Muscle of back (tissue), 11 donors: ENCODE measurements around the gene SDHAF3. TPM values are rescaled to one million over a fixed set of nuclear protein-coding genes. Genes with fewer than 3 reads are reported as not detected.
"Not testable (repeated sequence)": the region's sequence is repeated elsewhere in the genome, so short reads cannot be mapped to it uniquely, and the experiment has no call there.

Experiments
- DNase-seq, 3 donors: peaks; one replicate each; pipeline versions ENCODE4 v3.0.0 to v3.0.0-alpha.2; 2013
- polyA plus RNA-seq, 10 donors: library from polyadenylated mRNA; unstranded; fragments of 120-200 nt; gene quantifications; one replicate each; pipeline ENCODE4 v1.2.1, GENCODE V29; 2013; ENCODE audit not compliant: insufficient read length in 10 of 10

SDHAF3 gene
- polyA plus RNA-seq, 10 donors: 20.0 to 29.1 (median 22.8) TPM

DNA sequence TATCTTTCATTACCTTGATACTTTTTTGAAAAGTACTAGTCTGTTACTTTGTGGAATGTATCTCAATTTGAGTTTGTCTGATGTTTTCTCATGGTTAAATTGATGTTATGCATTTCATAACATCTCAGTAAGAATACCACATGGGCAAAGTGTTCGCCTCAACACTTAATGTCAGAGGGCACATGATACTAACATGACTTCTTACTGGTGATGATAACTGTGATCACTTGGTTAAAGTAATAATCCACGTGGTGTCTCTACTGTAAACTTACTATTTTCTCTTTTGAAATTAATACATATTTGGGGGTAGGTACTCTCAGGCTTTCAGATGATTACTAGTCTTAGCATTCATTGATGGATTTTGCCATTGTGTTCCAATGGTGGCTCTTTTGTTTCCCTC is 2.2 kb downstream of the SDHAF3 start:
- DNase-seq: no peak

DNA sequence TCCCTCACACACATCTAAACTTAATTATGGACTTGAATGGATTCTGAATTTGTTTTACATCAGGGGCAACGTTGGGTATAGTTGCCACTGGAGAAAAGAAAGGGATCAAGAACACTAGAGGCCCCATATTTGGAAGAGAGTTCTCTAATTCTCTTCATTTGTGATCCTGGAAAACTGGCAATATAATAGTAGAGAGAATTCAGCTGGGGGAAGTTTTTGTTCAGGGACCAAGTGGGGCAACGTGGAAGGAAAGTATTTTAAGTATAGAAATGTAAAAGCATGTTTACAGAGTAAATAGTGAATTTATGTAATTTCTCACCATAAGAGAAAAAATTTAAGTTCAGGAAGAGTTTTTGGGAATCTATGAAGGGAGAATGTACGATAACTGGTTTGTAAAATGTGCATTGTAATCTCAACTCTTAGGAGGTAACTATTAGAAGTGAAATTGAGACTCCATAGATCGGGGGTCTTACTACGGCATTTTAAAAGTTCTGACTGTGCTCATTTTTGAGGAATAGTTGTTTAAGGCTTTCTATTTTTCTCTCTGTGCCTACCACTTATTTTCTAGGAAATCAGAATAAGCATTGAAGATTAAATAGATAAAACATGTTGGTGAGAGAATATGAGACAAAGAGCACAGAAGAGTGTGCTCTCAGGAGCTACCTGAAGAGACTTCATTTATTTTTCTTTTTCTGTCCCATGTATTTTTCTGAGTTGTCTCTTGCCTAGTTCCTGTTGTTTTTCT is 3.4 kb downstream of the SDHAF3 start:
- no peak for DNase-seq

DNA sequence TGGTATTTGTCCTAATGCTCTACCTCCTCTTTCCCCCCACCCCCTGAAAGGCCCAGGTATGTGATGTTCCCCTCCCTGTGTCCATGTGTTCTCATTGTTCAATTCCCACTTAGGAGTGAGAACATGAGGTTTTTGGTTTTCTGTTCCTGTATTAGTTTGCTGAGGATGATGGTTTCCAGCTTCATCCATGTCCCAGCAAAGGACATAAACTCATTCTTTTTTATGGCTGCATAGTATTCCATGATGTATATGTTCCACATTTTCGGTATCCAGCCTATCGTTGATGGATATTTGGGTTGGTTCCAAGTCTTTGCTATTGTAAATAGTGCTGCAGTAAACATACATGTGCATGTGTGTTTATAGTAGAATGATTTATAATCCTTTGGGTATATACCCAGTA is 5.6 kb downstream of the SDHAF3 start:
- not testable (repeated sequence) for DNase-seq

DNA sequence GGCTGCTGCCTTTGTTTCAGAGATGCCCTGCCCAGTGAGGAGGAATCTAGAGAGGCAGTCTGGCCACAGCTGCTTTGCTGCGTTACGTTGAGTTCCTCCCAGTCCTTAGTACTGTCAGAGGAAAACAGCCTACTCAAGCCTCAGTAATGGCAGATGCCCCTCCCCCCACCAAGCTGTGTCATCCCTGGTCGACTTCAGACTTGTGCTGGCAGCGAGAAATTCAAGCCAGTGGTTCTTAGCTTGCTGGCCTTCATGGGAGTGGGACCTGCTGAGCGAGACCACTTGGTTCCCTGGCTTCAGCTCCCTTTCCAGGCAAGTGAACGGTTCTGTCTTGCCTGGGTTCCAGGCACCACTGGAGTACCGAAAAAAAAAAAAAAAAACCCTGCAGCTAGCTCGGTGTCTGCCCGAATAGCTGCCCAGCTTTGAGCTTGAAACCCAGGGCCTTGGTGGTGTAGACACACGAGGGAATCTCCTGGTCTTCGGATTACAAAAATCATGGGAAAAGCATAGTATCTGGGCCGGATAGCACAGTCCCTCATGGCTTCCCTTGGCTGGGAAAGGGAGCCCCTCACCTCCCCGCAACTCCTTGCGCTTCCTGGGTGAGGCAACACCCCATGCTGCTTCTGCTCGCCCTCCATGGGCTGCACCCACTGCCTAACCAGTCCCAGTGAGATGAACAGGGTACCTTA is 9.1 kb downstream of the SDHAF3 start:
- DNase-seq: no peak

DNA sequence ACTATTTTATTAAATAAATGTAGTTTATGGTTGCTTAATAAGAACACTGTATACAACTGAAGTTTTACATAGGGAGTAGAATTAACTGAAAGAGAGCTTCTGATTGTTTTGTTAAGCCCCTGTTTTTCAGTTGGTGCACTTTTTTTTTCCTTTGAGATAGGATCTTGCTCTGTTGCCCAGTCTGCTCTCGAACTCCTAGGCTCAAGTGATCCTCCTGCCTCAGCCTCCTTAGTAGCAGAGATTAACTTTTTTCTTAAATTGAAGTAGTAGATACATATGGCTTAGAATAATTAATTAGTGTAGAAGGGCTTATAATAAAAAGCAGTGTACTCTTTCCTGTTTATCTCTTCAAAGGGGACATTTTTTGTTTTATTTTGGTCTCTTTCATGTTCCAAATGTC is 11.2 kb downstream of the SDHAF3 start:
- DNase-seq: no peak

DNA sequence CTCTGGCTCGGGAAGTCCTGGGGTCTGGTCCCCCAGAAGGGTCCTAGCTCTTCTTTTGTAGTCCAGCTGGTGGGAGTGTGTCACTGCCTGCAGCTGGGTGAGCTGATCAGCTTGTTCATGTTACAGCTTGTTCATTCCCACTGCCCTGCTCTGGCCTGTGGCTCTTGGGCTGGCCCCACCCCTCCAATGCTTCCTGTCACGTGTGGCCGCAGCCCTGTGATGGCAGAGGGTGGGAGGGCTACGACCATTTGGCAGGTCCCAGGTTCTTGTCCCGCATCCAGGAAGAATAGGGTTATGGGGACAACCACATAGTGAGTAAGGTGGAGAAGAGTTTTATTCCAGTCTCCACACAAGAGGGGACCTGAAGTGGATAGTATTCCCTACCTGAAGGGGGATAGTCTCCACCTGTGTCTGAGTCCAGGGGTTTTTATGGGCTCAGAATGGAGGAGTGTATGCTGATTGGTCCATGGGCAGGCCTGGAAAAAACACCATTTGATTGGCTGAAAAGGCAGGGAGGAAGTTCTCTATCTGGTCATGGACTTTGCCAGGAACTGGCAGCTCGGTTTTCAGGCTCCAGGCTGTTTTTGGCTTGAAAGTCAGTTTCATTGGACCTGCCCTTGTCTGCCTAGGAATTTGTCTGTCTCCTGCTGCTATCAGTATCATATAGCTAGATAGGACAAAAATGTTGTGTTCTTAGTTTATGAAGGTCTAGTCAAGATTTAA is 13.1 kb downstream of the SDHAF3 start:
- DNase-seq: no peak

DNA sequence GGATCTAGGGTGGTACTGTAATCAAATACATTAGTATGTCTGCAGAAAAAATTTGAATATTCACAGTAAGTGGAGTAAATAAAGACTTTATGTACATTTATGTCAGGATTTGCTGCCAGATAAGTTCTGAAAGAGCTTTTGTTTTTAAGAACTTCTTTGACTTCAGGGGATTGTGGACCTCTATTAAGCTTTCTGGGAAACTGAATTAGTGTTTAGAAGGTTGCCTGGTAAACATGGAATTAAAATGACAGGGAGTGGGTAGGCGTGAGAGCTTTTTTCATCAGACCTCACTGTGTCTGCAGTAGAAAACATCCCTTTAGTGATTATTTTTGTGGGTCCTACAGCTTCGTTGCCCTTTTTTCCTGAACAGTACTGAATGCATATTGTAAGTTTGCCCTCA is 15.7 kb downstream of the SDHAF3 start:
- no peak for DNase-seq

DNA sequence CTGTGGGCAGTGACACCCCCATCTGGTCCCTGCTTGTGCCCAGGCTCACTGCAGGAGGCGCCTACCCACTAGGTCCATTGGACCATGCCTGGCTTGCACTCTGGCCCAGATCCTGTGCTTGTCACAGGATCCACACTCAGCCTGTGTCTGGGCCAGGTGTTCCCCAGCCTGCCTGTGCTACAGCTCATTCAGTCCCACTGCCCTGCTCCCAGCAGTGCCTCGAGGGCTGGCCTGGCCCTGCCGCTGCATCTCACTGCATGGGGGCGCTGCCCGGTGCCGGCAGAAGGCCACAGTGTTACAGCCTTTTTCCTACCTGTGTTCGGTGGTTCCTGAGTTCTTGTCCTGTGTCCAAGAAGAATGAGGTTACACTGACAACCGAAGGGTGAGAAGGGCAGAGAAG is 21.3 kb downstream of the SDHAF3 start:
- DNase-seq: no peak

DNA sequence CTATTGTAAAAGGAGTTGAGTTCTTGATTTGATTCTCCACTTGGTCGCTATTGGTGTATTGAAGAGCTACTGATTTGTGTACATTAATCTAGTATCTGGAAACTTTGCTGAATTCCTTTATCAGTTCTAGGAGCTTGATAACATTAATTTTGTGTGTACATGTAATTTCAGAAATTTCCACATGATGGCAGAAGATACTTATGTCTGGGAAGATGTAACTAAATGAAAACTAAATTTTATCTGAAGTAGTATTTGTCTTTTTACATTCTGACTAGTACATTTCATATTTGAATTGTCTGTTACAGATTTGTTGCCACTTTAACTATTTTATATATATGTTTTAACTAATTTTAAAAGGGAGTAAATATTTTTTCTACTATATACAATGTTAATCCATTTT is 27.6 kb downstream of the SDHAF3 start:
- peak; percentile 9 to 43 (median 19) for DNase-seq

DNA sequence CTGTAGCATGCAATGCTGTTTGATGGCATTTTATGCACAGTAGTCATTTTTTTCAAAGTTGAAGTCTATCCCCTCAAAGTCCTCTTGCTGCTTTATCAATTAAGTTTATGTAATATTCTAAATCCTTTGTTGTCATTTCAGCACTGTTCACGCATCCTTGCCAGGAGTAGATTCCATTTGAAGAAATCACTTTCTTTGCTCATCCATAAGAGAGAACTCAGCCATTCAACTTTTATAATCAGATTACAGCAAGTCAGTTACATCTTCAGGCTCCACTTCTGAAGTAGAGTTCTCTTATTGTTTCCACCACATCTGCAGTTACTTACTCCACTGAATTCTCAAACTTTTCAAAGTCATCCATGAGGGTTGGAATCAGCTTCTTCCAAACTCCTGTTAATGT is 32.3 kb downstream of the SDHAF3 start:
- DNase-seq: no peak

DNA sequence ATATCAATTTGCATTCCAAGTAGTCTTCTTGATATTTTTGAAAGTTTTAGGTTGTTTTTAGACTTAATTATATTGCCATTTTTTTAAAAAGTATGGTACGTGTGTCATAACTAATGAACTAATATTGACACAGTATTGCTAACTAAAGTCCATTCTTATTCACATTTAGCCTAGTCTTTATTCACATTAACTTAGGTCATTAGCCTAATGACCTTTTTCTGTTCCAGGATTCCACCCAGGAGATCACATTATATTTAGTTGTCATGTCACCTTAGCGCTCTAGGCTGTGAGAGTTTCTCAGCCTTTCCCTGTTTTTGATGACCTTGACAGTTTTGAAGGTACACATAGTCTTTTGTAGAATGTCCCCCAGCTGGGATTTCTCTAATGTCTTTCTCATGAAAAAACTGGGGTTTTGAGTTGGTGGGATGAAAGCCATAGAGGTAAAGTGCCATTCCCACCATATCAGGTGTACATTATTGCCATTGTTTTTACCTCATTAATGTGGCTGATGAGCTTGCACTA is 38.5 kb downstream of the SDHAF3 start:
- no peak for DNase-seq

DNA sequence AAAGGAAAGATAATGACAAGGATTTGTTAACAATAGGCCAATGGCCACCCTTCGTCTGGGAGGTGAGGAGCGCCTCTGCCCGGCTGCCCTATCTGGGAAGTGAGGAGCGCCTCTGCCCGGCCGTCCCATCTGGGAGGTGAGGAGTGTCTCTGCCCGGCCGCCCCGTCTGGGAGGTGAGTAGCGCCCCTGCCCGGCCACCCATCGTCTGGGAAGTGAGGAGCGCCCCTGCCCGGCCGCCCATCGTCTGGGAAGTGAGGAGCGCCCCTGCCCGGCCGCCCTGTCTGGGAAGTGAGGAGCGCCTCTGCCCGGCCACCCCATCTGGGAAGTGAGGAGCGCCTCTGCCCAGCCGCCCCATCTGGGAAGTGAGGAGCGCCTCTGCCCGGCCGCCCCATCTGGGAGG is 42.5 kb downstream of the SDHAF3 start:
- DNase-seq: not testable (repeated sequence)

DNA sequence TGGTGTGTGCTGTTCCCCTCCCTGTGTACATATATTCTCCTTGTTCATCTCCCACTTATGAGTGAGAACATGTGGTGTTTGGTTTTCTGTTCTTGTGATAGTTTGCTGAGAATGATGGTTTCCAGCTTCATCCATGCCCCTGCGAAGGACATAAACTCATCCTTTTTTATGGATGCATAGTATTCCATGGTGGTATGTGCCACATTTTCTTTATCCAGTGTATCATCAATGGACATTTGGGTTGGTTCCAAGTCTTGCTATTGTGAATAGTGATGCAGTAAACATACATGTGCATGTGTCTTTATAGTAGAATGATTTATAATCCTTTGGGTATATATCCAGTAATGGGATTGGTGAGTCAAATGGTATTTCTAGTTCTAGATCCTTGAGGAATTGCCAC is 44.1 kb downstream of the SDHAF3 start:
- DNase-seq: not testable (repeated sequence)

DNA sequence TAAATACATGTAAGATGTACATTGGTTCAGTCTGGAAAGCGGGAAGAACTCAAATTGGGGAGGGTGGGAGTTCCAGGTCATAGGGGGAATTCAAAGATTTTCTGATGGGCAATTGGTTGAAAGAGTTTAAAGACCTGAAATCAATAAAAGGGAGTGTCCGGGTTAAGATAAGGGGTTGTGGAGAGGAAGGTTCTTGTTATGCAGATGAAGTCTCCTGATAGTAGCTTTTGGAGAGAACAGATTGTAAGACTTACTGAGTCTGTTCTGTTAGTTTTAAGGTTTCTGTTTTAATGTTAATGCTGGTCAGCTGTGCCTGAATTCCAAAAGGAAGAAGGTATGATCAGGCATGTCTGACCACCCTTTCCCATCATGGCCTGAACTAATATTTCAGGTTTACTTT is 48.8 kb downstream of the SDHAF3 start:
- DNase-seq: no peak

DNA sequence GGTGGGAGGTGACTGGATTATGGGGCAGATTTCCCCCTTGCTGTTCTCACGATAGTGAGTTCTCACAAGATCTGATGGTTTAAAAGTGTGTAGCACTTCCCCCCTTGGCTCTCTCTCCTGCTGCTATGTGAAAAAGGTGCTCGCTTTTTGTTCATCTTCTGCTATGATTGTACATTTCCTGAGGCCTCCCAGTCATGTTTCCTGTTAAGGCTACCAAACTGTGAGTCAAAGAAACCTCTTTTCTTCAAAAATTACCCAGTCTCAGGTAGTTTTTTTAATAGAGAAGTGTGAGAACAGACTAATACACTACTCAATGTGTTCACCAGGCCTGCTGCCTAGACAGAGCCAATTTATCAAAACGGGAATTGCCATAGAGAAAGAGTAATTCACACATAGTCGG is 49.7 kb downstream of the SDHAF3 start:
- DNase-seq: no peak

DNA sequence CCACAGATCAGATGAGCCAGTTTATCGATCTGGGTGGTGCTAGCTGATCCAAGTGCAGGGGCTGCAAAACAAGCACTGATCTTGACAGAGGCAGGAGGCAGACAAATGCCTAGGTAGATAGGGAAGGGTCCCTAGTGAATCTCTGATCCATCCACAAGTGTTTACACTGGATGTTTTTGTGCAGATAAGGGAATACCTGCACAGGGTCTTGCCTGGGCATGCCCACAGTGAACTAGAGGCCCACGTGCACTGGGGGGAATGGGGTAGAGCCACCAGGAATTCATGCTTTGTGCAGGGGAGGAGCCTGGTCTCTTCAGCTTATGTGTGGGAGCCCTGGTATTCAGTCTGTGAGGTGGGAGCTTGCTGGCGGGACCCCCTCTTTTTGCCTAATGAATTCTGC is 50.3 kb downstream of the SDHAF3 start:
- DNase-seq: no peak

DNA sequence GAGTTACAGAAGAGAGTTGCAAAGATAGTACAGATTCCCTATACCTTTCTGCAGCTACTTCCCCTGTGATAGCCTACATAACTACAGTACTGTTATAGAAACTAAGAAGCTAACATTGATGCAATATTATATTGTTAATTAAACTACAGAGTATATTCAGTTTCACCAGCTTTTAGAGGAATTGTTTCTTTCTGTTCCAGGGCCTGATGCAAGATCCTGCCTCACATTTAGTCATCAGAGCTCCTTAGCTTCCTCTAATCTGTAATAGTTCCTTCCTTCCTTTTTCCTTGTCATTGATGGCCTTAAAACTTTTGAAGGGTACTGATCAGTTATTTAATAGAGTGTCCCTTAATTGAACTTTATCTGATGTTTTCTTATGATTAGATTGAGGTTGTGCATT is 56.8 kb downstream of the SDHAF3 start:
- DNase-seq: no peak

DNA sequence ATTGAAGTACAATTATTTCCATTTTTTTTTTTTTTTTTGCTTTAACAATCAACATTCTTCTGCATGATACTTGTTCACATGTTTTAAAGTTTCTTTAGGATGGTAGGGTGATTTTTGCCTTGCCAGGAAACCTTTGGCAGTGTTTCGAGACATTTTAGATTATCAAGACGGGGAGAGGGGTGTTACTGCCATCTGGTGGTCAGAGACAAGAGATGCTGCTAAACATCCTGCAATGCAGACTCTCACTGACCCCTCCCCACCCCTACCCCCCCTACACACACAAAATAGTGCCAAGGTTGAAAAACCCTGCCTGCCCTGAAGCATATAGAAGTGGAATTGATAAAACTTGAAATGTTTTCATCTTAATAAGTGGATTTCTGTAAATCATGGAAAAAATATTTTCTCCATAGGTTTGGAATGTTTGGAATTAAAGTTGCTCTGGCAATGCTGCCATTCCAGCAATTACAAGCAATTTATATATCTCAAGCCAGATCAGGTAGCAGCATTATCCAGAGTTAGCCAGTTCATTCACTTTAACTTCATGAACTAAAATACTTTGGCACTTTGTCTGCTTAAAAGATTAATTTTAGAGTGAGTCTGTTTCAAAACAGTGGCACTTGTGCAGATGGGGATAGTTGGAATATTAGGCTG is 62.1 kb downstream of the SDHAF3 start:
- DNase-seq: peak; percentile 32 to 63 (median 61)

DNA sequence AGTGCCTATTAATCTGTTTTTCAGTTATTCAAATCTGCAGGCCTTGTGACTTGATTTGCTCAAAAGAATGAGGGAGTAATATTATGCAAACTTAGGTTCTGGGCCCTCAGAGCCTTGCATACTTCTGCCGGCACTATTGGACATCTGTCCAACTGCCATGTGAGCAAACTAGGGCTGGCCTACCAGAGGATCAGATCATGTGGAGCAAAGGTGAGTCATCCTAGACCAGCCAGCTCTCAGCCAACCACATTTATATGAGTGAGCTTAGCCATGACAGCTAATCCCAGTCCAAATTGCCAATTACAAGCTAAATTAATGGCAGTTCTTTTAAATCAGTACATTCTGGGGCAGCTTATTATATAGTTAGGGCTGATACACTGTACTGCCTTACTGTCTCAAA is 69.6 kb downstream of the SDHAF3 start:
- DNase-seq: no peak

DNA sequence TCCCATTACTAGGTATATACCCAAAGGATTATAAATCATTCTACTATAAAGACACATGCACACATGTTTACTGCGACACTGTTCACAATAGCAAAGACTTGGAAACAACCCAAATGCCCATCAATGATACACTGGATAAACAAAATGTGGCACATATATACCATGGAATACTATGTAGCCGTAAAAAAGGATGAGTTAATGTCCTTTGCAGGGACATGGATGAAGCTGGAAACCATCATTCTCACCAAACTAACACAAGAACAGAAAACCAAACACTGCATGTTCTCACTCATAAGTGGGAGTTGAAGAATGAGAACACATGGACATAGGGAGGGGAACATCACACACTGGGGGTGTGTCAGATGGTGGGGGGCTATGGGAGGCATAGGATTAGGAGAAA is 78.7 kb downstream of the SDHAF3 start:
- not testable (repeated sequence) for DNase-seq

DNA sequence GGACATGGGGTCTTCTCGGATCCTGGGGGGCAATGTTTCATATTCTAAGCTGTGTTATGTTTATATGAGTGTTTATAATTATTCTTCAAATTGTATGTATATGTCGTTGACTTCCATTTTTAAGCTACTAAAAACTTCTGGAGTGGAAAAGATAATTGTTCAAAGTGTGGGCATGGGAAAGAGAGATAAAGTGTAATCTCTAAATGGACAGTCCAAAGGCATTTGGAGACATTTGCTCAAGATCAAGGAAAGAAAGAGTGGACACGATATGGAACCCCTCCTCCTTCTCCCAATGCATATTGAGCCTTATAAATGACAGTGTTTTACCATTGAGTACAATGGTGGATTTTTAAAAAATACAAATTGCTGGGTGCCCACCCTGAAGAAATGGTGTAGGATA is 81.1 kb downstream of the SDHAF3 start:
- no peak for DNase-seq

DNA sequence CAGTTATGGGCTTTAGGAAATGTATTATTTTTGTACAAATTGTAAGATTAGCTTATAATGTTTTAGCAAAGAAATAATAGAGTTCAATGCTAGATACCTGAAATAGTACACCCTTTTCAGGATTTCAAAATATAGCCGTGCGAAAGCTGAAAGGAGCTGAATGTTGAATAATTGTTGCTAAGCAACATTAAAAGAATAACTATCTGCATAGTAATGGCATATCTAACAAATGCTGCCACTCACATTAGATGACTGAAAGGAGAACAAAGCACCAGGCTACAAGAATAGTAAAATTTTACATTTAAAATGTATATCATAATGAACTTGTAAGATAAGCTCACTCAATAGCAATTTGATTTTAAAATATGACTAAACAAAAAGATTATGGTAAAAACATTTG is 82.5 kb downstream of the SDHAF3 start:
- DNase-seq: no peak
